GM23338 (cell line): ENCODE data around the gene PPM1H. TPM values are rescaled to one million over a fixed set of nuclear protein-coding genes. Genes with fewer than 3 reads are reported as not detected.

ENCODE experiments used
- ATAC-seq: fragments of 200-7000 bp; cut with Tn5 transposase; 3 replicates; pipeline ENCODE4 v1.9.1; 2020
- DNase-seq: peaks from one replicate; pipeline ENCODE4 v3.0.0-alpha.2; 2015; ENCODE audit warnings: low spot score
- H2AFZ ChIP-seq: fragments of 200-600 bp; sonication (generic); 2 replicates; pipeline ENCODE4 v1.8.0; 2016; ENCODE audit warnings: antibody characterized with exemption, mild to moderate bottlenecking, moderate library complexity
- H3F3A ChIP-seq: fragments of 200-600 bp; sonication (generic); replicated peaks from 2 replicates; pipeline ENCODE4 v1.8.0; 2017; ENCODE audit warnings: antibody characterized with exemption, mixed run types, low read depth
- H3K27ac ChIP-seq: fragments of 200-600 bp; sonication (generic); 2 replicates; pipeline ENCODE4 v1.6.1; 2016; ENCODE audit warnings: low read depth
- H3K27me3 ChIP-seq: fragments of 200-600 bp; sonication (generic); 2 replicates; pipeline ENCODE4 v1.8.0; 2016; ENCODE audit warnings: mild to moderate bottlenecking, mixed run types, moderate library complexity; ENCODE audit not compliant: insufficient read depth
- H3K36me3 ChIP-seq: fragments of 200-600 bp; sonication (generic); 2 replicates; pipeline ENCODE4 v1.8.0; 2016; ENCODE audit warnings: mild to moderate bottlenecking; ENCODE audit not compliant: insufficient read depth
- H3K4me1 ChIP-seq: fragments of 200-600 bp; sonication (generic); 2 replicates; pipeline ENCODE4 v1.8.0; 2016; ENCODE audit warnings: mild to moderate bottlenecking, moderate library complexity; ENCODE audit not compliant: insufficient read depth
- H3K4me2 ChIP-seq: fragments of 200-600 bp; sonication (generic); 2 replicates; pipeline ENCODE4 v1.7.1; 2017; ENCODE audit warnings: mixed run types
- H3K4me3 ChIP-seq: fragments of 200-600 bp; sonication (generic); 2 replicates; pipeline ENCODE4 v1.6.1; 2016; ENCODE audit warnings: mixed run types
- H3K79me2 ChIP-seq: fragments of 200-600 bp; sonication (generic); replicated peaks from 2 replicates; pipeline ENCODE4 v1.8.0; 2017; ENCODE audit warnings: mild to moderate bottlenecking; ENCODE audit not compliant: insufficient read depth
- H3K9me2 ChIP-seq: fragments of 200-600 bp; sonication (generic); 2 replicates; pipeline ENCODE4 v1.8.0; 2017; ENCODE audit not compliant: insufficient read depth
- H4K20me1 ChIP-seq: fragments of 200-600 bp; sonication (generic); replicated peaks from 2 replicates; pipeline ENCODE4 v1.8.0; 2017; ENCODE audit warnings: mild to moderate bottlenecking; ENCODE audit not compliant: insufficient read depth
- H3K27ac Mint-ChIP-seq: 2 replicates; pipeline ENCODE4 v1.8.0; 2020; ENCODE audit warnings: inconsistent platforms, mild to moderate bottlenecking, moderate library complexity, mixed read lengths
- H3K27me3 Mint-ChIP-seq: 3 replicates; pipeline ENCODE4 v1.8.0; 2022; ENCODE audit warnings: low read depth, mild to moderate bottlenecking, moderate library complexity, mixed read lengths, inconsistent platforms; ENCODE audit not compliant: insufficient read depth, poor library complexity
- H3K36me3 Mint-ChIP-seq: 3 replicates; pipeline ENCODE4 v1.8.0; 2021; ENCODE audit warnings: low read depth, mild to moderate bottlenecking, inconsistent platforms, moderate library complexity, mixed read lengths
- H3K4me1 Mint-ChIP-seq: 3 replicates; pipeline ENCODE4 v1.8.0; 2020; ENCODE audit warnings: mild to moderate bottlenecking, inconsistent platforms, mixed read lengths
- H3K4me3 Mint-ChIP-seq: 3 replicates; pipeline ENCODE4 v1.8.0; 2021; ENCODE audit warnings: moderate library complexity, mild to moderate bottlenecking, inconsistent platforms, mixed read lengths
- H3K9me3 Mint-ChIP-seq: 3 replicates; pipeline ENCODE4 v1.8.0; 2020; ENCODE audit warnings: moderate library complexity, mild to moderate bottlenecking, inconsistent platforms, mixed read lengths
- ETS1 ChIP-seq: IDR thresholded peaks from 2 replicates; pipeline ENCODE4 v1.6.1; 2016; ENCODE audit warnings: antibody characterized with exemption
- EZH2 ChIP-seq: fragments of 200-600 bp; sonication (generic); IDR thresholded peaks from one replicate; pipeline ENCODE4 v1.8.0; 2017; ENCODE audit warnings: antibody characterized with exemption, mild to moderate bottlenecking, low read depth; ENCODE audit not compliant: unreplicated experiment
- ZNF331 ChIP-seq: fragments of 250-450 bp; sonication (Bioruptor Pico); IDR thresholded peaks from 2 replicates; pipeline ENCODE4 v1.5.0; 2020; ENCODE audit warnings: low read depth, mild to moderate bottlenecking, moderate library complexity
- ZNF462 ChIP-seq: fragments of 250-450 bp; sonication (Bioruptor Pico); IDR thresholded peaks from 2 replicates; pipeline ENCODE4 v1.5.0; 2020; ENCODE audit warnings: mild to moderate bottlenecking, moderate library complexity
- polyA plus RNA-seq: library from polyadenylated mRNA; unstranded; fragments of >200 nt; fragmentation: Nextera tagmentation; extraction: Ambion mirVana; gene quantifications from 2 replicates; pipeline ENCODE4 v1.2.1, GENCODE V29; 2016
- total RNA-seq: library from RNA; depleted of rRNA; stranded (reverse); fragments of >200 nt; shearing (Covaris generic); gene quantifications from 2 replicates; pipeline ENCODE4 v1.2.3, GENCODE V29; 2014

PPM1H gene
- total and polyA plus RNA-seq, 2 experiments from 2014 or later = 11.4 to 41.2 TPM

GRCh38 chr12:62705846-62706245 lies 229.1 kb downstream of the PPM1H start (continued):
- TF ChIP-seq ZNF462 (CRISPR knock-in tag) (no peak), ZNF331 (CRISPR knock-in tag) (no peak), EZH2 (no peak)

- H3K79me2 ChIP-seq = no peaks in the 10 kb centered on the region
- H3K27me3 ChIP-seq = no peaks in the 10 kb centered on the region
- Mint-ChIP-seq H3K27me3 (peaks cover 6% of the 10 kb centered on the region), H3K4me1 (peaks cover 39% of the 10 kb centered on the region), H3K4me3 (no peak overlapping the region), H3K27ac (peak overlapping the region; percentile 32; the same call in 1 of the 2 replicates), H3K9me3 (no peaks in the 10 kb centered on the region), H3K36me3 (peaks cover 4% of the 10 kb centered on the region)
- H3K4me1 ChIP-seq = peaks cover 25% of the 10 kb centered on the region
- no peaks in the 10 kb centered on the region for H3K36me3 ChIP-seq
- ATAC-seq = peak; percentile 38
- H3K4me3 ChIP-seq = no peak overlapping the region
- peaks cover 5% of the 10 kb centered on the region for H3F3A ChIP-seq
- H3K9me2 ChIP-seq = 0 out of 2 replicates have a peak, but pooled peaks cover 14% of the 10 kb centered on the region
- H2AFZ ChIP-seq = no peak overlapping the region
- no peak overlapping the region for H3K4me2 ChIP-seq
- H4K20me1 ChIP-seq = no peaks in the 10 kb centered on the region
- peak overlapping the region; percentile 36; the same call in 1 of the 2 replicates for H3K27ac ChIP-seq
- no peak for DNase-seq
- TF ChIP-seq ZNF462 (CRISPR knock-in tag) = no peak
- TF ChIP-seq ZNF331 (CRISPR knock-in tag) = no peak
- TF ChIP-seq ETS1 = no peak
Observed at GRCh38 chr12:62703011-62703380, 232.0 kb downstream of the PPM1H start.
